Gastrocnemius medialis (tissue), 4 donors: ENCODE measurements around the gene FUZ.

Experiments
- CTCF ChIP-seq, 5 experiments: fragments of 450-650 bp in 3 of 5; fragments of 200-600 bp in 2 of 5; sonication (generic) in 2 of 5; IDR thresholded peaks in 4 of 5; conservative IDR thresholded peaks in 1 of 5; 1 replicate in 4 of 5; 2 replicates in 1 of 5; pipeline ENCODE4 v1.5.1; 2016 to 2019; ENCODE audit warnings: antibody characterized with exemption in 5 of 5, mild to moderate bottlenecking in 3 of 5, moderate library complexity in 3 of 5
- POLR2A ChIP-seq, 2 donors: fragments of 450-650 bp; IDR thresholded peaks; one replicate each; pipeline ENCODE4 v1.6.1; 2017; ENCODE audit warnings: antibody characterized with exemption in 2 of 2, mild to moderate bottlenecking in 2 of 2, moderate library complexity in 2 of 2

- TF ChIP-seq CTCF (IDR thresholded peaks at IDR 0.05 in 4 of 5, conservative IDR thresholded peaks at IDR 0.05 in 1 of 5) (no peak), POLR2A (IDR thresholded peaks at IDR 0.05) (no peak)
Observed at GRCh38 chr19:49830766-49831165, 17.7 kb upstream of the FUZ start.
